IPS-15b (cell line): Measurements from ENCODE around the gene DOCK2.

ENCODE experiments used
- H3K27me3 ChIP-seq: one replicate; pipeline ENCODE4 v1.6.1; 2013; ENCODE audit warnings: low read length; ENCODE audit not compliant: control insufficient read depth, insufficient read depth
- H3K36me3 ChIP-seq: one replicate; pipeline ENCODE4 v1.6.1; 2013; ENCODE audit warnings: low read length; ENCODE audit not compliant: control insufficient read depth, insufficient read depth
- H3K4me1 ChIP-seq: one replicate; pipeline ENCODE4 v1.6.1; 2013; ENCODE audit warnings: mild to moderate bottlenecking, low read length; ENCODE audit not compliant: control insufficient read depth, insufficient read depth
- H3K4me3 ChIP-seq: one replicate; pipeline ENCODE4 v1.5.1; 2013; ENCODE audit warnings: low read depth, low read length
- H3K9ac ChIP-seq: one replicate; pipeline ENCODE4 v1.6.1; 2013; ENCODE audit warnings: low read depth, mild to moderate bottlenecking, low read length
- H3K9me3 ChIP-seq: one replicate; pipeline ENCODE4 v1.6.1; 2013; ENCODE audit warnings: mild to moderate bottlenecking, low read length; ENCODE audit not compliant: control insufficient read depth, insufficient read depth

The DOCK2 gene

DNA sequence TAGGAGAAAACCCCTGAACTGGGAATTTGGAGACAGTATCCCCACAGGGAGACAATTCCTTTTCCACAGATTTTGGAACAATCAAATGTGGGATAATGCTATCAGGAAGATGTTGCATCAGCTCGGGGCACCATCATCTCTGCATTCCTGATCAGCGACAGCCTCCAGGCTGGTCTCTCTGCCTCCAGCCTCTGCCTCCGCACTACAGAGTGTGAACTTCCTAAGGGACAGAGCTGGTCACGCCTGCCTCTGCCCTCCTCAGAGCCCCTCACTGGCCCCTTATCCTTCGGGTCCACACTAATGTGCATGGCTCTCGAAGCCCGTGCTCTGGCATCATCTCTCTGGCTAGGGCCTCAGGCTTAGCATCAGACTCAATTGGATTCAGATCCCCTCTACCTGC is 477.2 kb downstream of the DOCK2 start:
- H3K4me1 ChIP-seq: peaks cover under 1% of the 10 kb centered on the region
- no peaks in the 10 kb centered on the region for H3K9me3 ChIP-seq
- H3K4me3 ChIP-seq: no peak overlapping the region
- H3K9ac ChIP-seq: no peak overlapping the region
- no peaks in the 10 kb centered on the region for H3K36me3 ChIP-seq
- peaks cover 23% of the 10 kb centered on the region for H3K27me3 ChIP-seq

- Histone ChIP-seq H3K9ac (no peak overlapping the region), H3K4me3 (no peak overlapping the region), H3K9me3 (no peaks in the 10 kb centered on the region), H3K4me1 (no peaks in the 10 kb centered on the region), H3K36me3 (no peaks in the 10 kb centered on the region), H3K27me3 (peaks cover 9% of the 10 kb centered on the region)
These were observed 478.9 kb downstream of the DOCK2 start for GRCh38 chr5:170115925-170116324.

DNA sequence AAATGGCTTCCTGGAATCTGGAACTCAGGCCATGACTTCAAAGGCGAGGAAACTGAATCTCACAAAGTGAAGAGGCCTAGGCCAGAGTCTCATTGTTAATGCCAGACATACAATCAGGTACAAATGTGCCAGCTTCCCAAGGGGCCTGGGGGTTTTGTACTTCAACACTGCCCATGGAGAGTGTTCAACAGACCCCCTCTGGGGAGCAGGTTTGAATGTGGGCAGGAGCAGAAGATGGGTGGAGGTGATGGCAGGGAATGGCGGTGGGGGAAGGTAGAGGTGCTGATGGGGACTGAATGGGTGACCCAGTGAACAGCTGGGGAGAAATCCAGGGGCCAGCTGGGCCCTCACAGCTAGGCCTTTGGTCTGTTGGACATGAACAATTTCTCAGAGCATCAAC is 480.7 kb downstream of the DOCK2 start:
- Histone ChIP-seq H3K9ac (no peak overlapping the region), H3K27me3 (no peaks in the 10 kb centered on the region), H3K4me3 (no peak overlapping the region), H3K36me3 (no peaks in the 10 kb centered on the region), H3K9me3 (no peaks in the 10 kb centered on the region), H3K4me1 (no peaks in the 10 kb centered on the region)

DNA sequence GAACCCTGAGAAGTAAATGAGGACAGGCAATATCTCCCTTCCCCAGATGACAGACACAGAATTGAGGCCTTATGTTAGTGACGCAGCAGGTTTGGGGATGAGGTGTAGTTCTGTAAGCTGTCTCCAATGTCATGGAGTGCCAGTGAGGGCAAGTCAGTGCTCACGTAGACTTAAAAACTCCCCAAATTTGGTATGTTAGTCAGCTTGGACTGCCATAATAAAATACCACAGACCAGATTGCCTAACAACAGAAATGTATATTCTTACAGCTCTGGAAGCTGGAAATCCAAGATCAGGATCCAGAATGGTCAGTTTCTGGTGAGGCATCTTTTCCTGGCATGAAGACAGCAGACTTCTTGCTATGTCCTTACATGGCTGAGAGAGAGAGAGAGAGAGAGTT is 483.5 kb downstream of the DOCK2 start:
- no peaks in the 10 kb centered on the region for H3K36me3 ChIP-seq
- H3K4me1 ChIP-seq: no peaks in the 10 kb centered on the region
- H3K27me3 ChIP-seq: no peaks in the 10 kb centered on the region
- H3K4me3 ChIP-seq: no peak overlapping the region
- H3K9me3 ChIP-seq: no peaks in the 10 kb centered on the region
- no peak overlapping the region for H3K9ac ChIP-seq

DNA sequence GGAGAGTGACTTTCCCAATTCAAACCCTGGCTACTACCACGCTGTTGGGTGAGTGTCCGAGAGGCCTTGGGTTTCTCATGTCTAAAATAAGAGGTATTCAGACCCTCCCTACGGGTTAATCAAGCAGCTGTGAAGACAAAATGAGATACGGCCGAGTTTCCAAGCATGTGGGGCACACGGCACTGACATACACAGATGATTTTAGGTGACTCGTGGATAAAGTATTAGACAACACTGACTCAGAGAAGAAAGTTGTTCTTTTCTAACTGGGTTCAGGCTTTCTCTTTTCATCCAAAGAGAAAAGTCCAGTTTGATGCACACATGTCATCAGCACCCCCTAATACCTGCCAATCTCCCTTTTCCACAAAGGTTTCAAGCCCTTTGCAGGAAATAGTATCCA is 484.2 kb downstream of the DOCK2 start:
- Histone ChIP-seq H3K36me3 (no peaks in the 10 kb centered on the region), H3K4me3 (no peak overlapping the region), H3K9ac (no peak overlapping the region), H3K9me3 (no peaks in the 10 kb centered on the region), H3K27me3 (no peaks in the 10 kb centered on the region), H3K4me1 (no peaks in the 10 kb centered on the region)

- H3K4me1 ChIP-seq: no peaks in the 10 kb centered on the region
These were observed 489.0 kb downstream of the DOCK2 start for GRCh38 chr5:170126061-170126460.

DNA sequence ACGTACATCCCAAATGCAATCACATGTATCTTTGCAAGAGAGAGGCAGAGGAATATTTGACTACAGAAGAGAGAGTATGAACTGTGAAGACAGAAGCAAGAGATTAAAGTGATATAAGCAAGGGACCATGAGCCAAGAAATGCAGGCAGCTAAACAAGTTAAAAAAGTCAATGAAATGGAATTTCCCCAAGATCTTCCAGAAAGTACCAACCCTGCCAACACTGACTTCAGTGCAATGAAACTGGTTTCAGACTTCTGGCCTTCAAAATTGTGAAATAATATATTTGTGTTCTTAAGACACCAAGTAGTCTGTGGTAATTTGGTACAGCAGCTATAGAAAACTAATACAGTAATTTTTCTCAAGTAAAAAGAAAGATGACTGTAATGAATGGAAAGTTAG is 489.6 kb downstream of the DOCK2 start:
- H3K4me3 ChIP-seq: no peak overlapping the region
- no peaks in the 10 kb centered on the region for H3K9me3 ChIP-seq
- no peak overlapping the region for H3K9ac ChIP-seq
- H3K27me3 ChIP-seq: no peaks in the 10 kb centered on the region
- no peaks in the 10 kb centered on the region for H3K4me1 ChIP-seq
- H3K36me3 ChIP-seq: no peaks in the 10 kb centered on the region

More at GRCh38 chr5:170126061-170126460, 489.0 kb downstream of the DOCK2 start:
- Histone ChIP-seq H3K4me3 (no peak overlapping the region), H3K9me3 (no peaks in the 10 kb centered on the region), H3K27me3 (no peaks in the 10 kb centered on the region), H3K36me3 (no peaks in the 10 kb centered on the region), H3K9ac (no peak overlapping the region)

DNA sequence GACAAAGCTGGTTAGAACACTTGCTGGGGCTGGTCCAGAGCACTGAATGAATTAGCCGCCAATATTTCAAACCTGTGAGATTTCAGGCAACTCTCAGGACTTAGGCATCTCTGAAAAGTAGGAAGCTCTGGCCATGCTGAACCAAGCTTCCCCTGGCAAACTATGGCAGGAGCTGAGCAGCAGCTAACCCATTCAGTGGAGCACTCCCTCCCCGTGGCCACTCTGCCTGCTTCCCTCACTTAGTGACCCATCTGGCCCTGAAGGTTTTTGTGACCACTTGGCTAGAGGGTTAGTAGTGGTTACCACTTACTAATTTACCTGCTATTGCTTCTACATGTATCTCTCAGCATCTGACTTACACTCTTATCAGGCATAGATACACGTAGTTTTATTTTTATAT is 494.2 kb downstream of the DOCK2 start:
- H3K27me3 ChIP-seq: no peaks in the 10 kb centered on the region
- H3K9me3 ChIP-seq: no peaks in the 10 kb centered on the region
- H3K4me3 ChIP-seq: no peak overlapping the region
- no peaks in the 10 kb centered on the region for H3K36me3 ChIP-seq
- no peak overlapping the region for H3K9ac ChIP-seq
- no peaks in the 10 kb centered on the region for H3K4me1 ChIP-seq

DNA sequence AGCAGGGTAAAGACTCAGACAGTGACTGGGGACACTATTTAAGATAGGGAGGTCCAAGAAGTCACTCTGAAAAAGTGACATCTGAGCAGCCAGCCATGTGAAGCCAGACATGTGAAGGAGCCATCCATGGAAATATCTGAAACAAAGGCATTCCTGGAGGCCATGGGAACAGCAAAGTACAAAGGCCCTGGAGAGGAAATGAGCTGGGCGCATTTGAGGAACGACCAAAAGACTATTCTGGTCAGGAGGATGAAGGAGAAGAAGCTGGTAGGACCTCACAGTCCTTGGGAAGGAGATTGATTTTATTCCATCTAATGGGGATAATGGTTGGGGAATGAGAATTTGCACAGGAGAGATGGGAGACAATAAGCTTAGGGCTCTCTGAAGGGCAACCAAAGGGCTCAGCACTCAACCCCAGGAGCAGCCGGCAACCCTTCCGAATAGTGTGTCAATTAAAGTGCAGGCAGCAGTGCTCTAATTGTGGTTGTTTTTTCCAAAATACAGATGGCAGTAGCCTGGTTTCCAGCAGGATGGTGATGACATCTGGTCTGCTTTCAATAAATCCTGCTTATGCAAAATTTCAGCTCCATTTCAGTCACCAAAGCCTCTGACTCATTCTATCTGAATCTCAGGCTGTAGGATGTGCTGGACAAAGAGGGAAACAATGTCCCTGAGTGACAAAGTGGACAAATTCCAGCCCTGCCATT is 495.3 kb downstream of the DOCK2 start:
- Histone ChIP-seq H3K4me1 (no peaks in the 10 kb centered on the region), H3K9ac (no peak overlapping the region)

More for the DNA sequence above, 495.3 kb downstream of the DOCK2 start:
- Histone ChIP-seq H3K4me3 (no peak overlapping the region), H3K9me3 (no peaks in the 10 kb centered on the region), H3K27me3 (no peaks in the 10 kb centered on the region), H3K36me3 (no peaks in the 10 kb centered on the region)
